Uterus (tissue), 4 donors: Measurements from ENCODE around the gene FBXO40. TPM values are rescaled to one million over a fixed set of nuclear protein-coding genes. Genes with fewer than 3 reads are reported as not detected.

Experiments used
- DNase-seq, 2 donors: peaks; one replicate each; pipeline ENCODE4 v3.0.0-alpha.2; 2019 to 2020
- H3K27ac ChIP-seq, 2 donors: fragments of 200-600 bp; sonication (generic); 1 replicate in 1 of 2; 2 replicates in 1 of 2; pipeline ENCODE4 v1.5.1; 2016 to 2018
- H3K27me3 ChIP-seq, 2 donors: fragments of 200-600 bp; sonication (generic); one replicate each; pipeline ENCODE4 v1.5.1; 2018 to 2019; ENCODE audit warnings: control low read depth in 1 of 2
- H3K36me3 ChIP-seq, 2 donors: fragments of 200-600 bp; sonication (generic); one replicate each; pipeline ENCODE4 v1.5.1; 2019; ENCODE audit warnings: control low read depth in 1 of 2
- H3K4me1 ChIP-seq, 2 donors: fragments of 200-600 bp; sonication (generic); one replicate each; pipeline ENCODE4 v1.5.1; 2018 to 2019; ENCODE audit warnings: control low read depth in 1 of 2
- H3K4me3 ChIP-seq, 2 donors: fragments of 200-600 bp; sonication (generic); 1 replicate in 1 of 2; 2 replicates in 1 of 2; pipeline ENCODE4 v1.5.1; 2018 to 2019; ENCODE audit warnings: mild to moderate bottlenecking in 1 of 2
- H3K9me3 ChIP-seq, 2 donors: fragments of 200-600 bp; sonication (generic); one replicate each; pipeline ENCODE4 v1.5.1; 2019; ENCODE audit warnings: control low read depth in 1 of 2
- POLR2A ChIP-seq, 2 donors: fragments of 450-650 bp; IDR thresholded peaks; one replicate each; pipeline ENCODE4 v1.6.1; 2016; ENCODE audit warnings: antibody characterized with exemption in 2 of 2, mild to moderate bottlenecking in 1 of 2, moderate library complexity in 1 of 2
- intact Hi-C: fragments of 100-400 bp; cut with DNase I; formaldehyde crosslinking; loops from one replicate; pipeline ENCODE4 v1.15.1; 2023; ENCODE audit warnings: low total_unique reads
- total RNA-seq, 4 donors: library from RNA; depleted of rRNA in 3 of 4; stranded (reverse); fragments of >200 nt in 3 of 4; gene quantifications; one replicate each; pipeline versions ENCODE4 v1.1.0 to v1.2.4, GENCODE V29; 2014 to 2023
- TF ChIP-seq, protein P1 (sequence below), 4 experiments: fragments of 200-600 bp in 2 of 4; fragments of 450-650 bp in 2 of 4; sonication (generic) in 2 of 4; IDR thresholded peaks; one replicate each; pipeline ENCODE4 v1.5.1; 2016 to 2019; ENCODE audit warnings: antibody characterized with exemption in 4 of 4, mild to moderate bottlenecking in 2 of 4, moderate library complexity in 1 of 4
- donor health status: DM: yes; HTN: yes; CAD: no.

Gene FBXO40
- under 1 TPM in 2 of 4 donors, not detected in 2; 0.06 to 0.21 TPM for total RNA-seq

- no peak for DNase-seq
- no peak within 1 kb of the TSS for H3K27ac ChIP-seq
Measured at GRCh38 chr3:121592856-121593702, at the start of gene FBXO40. Gene FBXO40, plus strand, starts transcription at chr3:121593379. Its CDS starts 27,197 bp downstream, at chr3:121620576.

GRCh38 chr3:121545049-121545573, 48.1 kb upstream of the FBXO40 start:
- Histone ChIP-seq H3K27ac (no peak overlapping the region), H3K4me3 (peak overlapping the region; percentile 35 to 48), H3K36me3 (no peaks in the 10 kb centered on the region), H3K9me3 (no peaks in the 10 kb centered on the region), H3K4me1 (no peaks in the 10 kb centered on the region), H3K27me3 (no peaks in the 10 kb centered on the region)
- DNase-seq: no peak
- intact Hi-C loops: no loop called here
- no peak for TF ChIP-seq POLR2A (IDR thresholded peaks at IDR 0.05)
- TF ChIP-seq, protein P1, sequence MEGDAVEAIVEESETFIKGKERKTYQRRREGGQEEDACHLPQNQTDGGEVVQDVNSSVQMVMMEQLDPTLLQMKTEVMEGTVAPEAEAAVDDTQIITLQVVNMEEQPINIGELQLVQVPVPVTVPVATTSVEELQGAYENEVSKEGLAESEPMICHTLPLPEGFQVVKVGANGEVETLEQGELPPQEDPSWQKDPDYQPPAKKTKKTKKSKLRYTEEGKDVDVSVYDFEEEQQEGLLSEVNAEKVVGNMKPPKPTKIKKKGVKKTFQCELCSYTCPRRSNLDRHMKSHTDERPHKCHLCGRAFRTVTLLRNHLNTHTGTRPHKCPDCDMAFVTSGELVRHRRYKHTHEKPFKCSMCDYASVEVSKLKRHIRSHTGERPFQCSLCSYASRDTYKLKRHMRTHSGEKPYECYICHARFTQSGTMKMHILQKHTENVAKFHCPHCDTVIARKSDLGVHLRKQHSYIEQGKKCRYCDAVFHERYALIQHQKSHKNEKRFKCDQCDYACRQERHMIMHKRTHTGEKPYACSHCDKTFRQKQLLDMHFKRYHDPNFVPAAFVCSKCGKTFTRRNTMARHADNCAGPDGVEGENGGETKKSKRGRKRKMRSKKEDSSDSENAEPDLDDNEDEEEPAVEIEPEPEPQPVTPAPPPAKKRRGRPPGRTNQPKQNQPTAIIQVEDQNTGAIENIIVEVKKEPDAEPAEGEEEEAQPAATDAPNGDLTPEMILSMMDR (IDR thresholded peaks at IDR 0.05): no peak

More at GRCh38 chr3:121592856-121593702, at the start of gene FBXO40:
- intact Hi-C loops: no loop called here
- H3K36me3 ChIP-seq: no peaks in the 10 kb centered on the region
- H3K4me3 ChIP-seq: no peak within 1 kb of the TSS
- no peaks in the 10 kb centered on the region for H3K4me1 ChIP-seq
- H3K9me3 ChIP-seq: no peaks in the 10 kb centered on the region
- H3K27me3 ChIP-seq: no peaks in the 10 kb centered on the region
- TF ChIP-seq, protein P1 (IDR thresholded peaks at IDR 0.05): no peak
- TF ChIP-seq POLR2A (IDR thresholded peaks at IDR 0.05): no peak

- TF ChIP-seq POLR2A (IDR thresholded peaks at IDR 0.05): no peak
- TF ChIP-seq, protein P1 (IDR thresholded peaks at IDR 0.05): peak in 1 of 4 experiments; percentile 14
- H3K27ac ChIP-seq: peak within 1 kb of the TSS; percentile 45 to 62
- H3K36me3 ChIP-seq: no peaks in the 10 kb centered on the region
- no peaks in the 10 kb centered on the region for H3K4me1 ChIP-seq
- intact Hi-C loops: no loop called here
- peak within 1 kb of the TSS; percentile 35 to 48 for H3K4me3 ChIP-seq
- no peaks in the 10 kb centered on the region for H3K27me3 ChIP-seq
- DNase-seq: peak; percentile 87 to 88
- H3K9me3 ChIP-seq: no peaks in the 10 kb centered on the region
Measured at GRCh38 chr3:121545574-121546455, 47.4 kb upstream of the FBXO40 start, which contains the start of gene POLQ. Gene POLQ, minus strand, starts transcription at chr3:121545988. Its CDS starts 111 bp downstream, at chr3:121545877.

DNA sequence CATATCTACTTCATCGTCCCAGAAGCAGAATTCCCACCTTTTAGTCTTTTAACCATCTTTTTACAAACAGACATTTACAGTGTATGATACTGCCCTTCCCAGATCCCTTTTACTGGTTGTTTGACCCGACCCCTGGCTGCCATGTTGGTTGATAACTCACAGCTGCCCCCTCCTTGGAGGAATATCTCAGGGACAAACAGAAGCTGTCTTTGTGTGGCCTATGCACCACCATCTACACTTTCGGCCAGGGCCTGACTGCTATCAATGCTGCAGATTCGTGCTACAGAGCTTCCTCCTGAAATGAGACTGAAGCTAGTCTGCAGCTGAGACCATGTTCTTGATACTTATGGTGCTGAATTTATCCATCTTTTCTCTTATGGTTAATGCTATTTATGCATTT, 40.8 kb upstream of the FBXO40 start:
- H3K4me1 ChIP-seq: no peaks in the 10 kb centered on the region
- no peaks in the 10 kb centered on the region for H3K36me3 ChIP-seq
- no peaks in the 10 kb centered on the region for H3K9me3 ChIP-seq
- TF ChIP-seq, protein P1 (IDR thresholded peaks at IDR 0.05): no peak
- no peak for TF ChIP-seq POLR2A (IDR thresholded peaks at IDR 0.05)
- DNase-seq: no peak
- no peaks in the 10 kb centered on the region for H3K27me3 ChIP-seq
- intact Hi-C loops: no loop called here
- no peak overlapping the region for H3K4me3 ChIP-seq
- no peak overlapping the region for H3K27ac ChIP-seq
